GM12874 (cell line): ENCODE data around the gene MAP1LC3B2.

Experiments
- TF ChIP-seq, protein P1 (sequence below): IDR thresholded peaks from 2 replicates; pipeline ENCODE4 v1.5.1; 2011; ENCODE audit warnings: low read depth, mild to moderate bottlenecking, control low read depth, low read length, moderate library complexity; ENCODE audit not compliant: insufficient read depth

Gene MAP1LC3B2

DNA sequence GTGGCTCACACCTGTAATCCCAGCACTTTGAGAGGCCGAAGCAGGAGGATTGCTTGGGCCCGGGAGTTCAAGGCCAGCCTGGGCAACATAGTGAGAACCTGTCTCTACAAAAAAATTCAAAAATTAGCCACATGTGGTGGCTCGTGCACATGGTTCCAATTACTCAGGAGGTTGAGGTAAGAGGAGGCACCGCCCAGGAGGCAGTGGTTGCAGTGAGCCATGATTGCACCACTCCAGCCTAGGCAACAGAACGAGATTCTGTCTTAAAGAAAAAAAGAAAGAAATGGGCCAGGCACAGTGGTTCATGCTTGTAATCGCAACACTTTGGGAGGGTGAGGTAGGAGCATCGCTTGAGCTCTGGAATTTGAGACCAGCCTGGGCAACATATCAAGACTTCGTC is 33.5 kb downstream of the MAP1LC3B2 start:
- TF ChIP-seq, protein P1, sequence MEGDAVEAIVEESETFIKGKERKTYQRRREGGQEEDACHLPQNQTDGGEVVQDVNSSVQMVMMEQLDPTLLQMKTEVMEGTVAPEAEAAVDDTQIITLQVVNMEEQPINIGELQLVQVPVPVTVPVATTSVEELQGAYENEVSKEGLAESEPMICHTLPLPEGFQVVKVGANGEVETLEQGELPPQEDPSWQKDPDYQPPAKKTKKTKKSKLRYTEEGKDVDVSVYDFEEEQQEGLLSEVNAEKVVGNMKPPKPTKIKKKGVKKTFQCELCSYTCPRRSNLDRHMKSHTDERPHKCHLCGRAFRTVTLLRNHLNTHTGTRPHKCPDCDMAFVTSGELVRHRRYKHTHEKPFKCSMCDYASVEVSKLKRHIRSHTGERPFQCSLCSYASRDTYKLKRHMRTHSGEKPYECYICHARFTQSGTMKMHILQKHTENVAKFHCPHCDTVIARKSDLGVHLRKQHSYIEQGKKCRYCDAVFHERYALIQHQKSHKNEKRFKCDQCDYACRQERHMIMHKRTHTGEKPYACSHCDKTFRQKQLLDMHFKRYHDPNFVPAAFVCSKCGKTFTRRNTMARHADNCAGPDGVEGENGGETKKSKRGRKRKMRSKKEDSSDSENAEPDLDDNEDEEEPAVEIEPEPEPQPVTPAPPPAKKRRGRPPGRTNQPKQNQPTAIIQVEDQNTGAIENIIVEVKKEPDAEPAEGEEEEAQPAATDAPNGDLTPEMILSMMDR: no peak

DNA sequence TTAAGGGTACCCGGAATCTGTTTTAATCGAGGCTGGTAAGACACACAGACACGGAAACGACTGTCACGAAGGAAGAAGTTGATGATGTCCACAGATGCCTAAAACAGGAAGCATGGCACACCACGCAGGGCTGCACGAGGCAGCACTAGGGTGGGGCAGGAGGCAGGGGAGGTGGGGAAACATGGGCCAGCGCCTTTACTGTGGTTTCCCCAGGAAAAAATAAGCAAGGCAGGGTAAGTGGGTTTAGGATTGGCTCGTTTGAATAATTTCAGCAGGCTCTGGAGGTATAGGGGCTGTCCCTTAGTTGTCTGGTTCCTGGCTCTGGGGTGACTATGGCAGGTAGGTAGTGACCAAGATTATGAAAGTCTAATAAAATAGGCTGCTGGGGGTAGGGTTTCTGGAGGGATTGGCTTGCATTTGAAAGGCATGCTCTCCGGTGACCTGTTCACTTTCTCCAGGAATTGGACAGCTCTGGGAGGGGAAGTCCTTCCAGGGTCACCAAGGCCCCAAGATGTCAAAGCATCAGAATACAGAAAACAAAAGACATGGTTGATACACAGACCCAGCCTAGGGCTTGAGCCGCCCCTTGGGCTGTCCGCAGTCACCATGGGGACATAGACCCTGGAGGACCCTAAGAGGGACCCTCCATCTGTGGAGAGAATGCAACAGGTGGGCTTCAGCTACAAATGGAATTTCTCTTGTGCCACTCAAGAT is 35.3 kb downstream of the MAP1LC3B2 start:
- TF ChIP-seq, protein P1: no peak

DNA sequence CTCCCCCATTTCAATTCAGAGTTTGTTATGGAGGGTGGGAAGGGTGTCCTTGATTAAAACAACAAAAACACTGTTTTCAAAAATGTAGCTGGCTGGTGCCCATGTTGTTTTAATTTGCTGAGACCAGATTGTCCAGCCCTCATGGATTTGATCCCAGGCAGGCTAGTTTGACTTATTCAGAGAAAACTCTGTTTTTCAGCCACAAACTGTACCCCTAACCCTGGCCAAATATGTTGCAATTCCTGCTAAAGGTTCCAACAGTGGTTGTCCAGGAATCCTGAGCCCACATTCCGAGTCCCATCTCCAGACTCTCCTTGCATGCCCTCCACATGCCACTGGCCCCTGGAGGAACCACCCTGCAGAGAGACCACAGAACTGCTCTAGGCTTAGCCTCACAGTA is 36.0 kb downstream of the MAP1LC3B2 start:
- TF ChIP-seq, protein P1: no peak

DNA sequence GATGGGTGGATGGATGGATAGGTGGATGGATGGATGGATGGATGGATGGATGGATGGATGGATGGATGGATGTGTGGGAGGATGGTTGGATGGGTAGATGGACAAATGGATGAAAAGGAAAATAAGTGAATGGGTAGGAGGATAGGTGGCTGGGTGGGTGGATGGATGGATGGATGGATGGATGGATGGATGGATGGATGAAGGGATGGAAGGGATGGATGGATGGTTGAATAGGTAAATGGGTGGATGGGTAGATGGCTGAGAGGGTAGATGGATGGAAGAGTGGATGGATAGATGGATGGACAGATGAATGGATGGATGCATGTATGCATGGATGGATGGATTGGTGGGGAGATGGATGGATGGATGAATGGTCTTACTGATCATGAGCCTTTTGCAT is 36.5 kb downstream of the MAP1LC3B2 start:
- TF ChIP-seq, protein P1: no peak

DNA sequence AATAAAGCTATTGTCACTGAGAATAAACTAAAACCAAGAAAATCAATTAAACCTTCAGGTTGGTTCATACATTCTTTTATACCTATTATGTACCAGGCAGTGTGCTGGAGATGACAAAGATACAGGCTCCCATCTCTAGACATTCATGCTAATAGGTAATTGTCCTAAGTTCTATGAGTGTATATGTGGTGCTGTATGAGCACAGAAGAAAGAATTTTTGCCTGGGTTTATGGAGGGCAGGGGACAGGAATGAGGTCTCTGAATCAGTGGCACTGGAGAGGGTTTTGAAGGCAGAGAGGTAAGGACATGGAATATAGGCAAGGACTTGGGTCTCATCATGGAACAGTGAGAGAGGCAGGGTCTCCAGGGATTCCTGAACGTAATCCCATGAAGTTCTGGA is 38.7 kb downstream of the MAP1LC3B2 start:
- TF ChIP-seq, protein P1: no peak

DNA sequence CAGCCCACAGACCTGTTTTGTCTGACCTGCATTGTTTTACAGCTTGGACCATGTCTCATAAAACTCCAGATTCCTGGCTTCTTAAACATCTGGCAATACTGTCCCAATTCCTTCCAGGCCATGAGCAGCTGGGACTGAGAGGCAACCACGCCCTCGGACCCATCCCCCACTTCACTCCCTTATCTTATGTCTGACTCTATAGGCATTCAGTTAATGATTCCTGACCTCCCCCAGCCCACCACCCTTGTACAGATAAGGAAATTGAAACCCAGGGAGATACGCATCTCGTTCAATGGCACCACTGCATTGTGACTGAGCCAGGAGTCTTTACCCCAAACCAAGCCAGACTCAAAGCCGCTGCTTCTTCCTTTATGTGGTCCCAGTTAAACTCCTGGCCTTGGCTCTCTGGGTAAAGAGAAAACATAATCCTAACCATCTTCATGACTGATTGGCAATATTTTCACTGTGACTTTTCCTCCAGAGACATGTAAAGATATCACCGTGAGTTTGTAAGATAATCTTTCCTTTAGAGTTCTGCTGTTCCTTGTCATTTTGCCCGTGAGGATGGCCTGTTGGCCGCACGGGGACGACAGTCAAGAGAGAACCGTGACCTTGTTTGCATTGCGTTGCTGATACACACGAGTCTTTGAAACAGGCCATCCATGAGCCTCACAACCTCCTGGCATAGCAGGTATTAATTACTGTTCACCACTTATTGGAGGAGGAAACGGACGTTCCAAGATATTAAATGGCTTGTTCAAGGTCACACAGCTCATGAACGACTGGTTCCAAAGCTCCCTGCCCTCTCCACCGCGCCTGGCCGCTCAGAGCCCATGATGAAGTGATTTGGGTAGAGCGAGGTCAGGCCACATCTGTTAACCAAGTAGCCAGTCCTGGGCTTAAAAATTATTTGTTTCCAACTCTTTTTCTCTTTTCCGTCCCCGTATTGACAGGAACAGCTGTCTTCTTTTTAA is 39.4 kb downstream of the MAP1LC3B2 start:
- TF ChIP-seq, protein P1: no peak
